GM10266 (cell line): ENCODE data around the gene FNIP1.

Source experiments
- DNase-seq: peaks from one replicate; pipeline ENCODE4 v3.0.0; 2012; ENCODE audit errors: extremely low spot score
- CTCF ChIP-seq: IDR thresholded peaks from 2 replicates; pipeline ENCODE4 v1.5.1; 2012; ENCODE audit warnings: mild to moderate bottlenecking, low read depth; ENCODE audit not compliant: control insufficient read depth, insufficient read depth; ENCODE audit errors: missing control alignments

FNIP1 gene

DNA sequence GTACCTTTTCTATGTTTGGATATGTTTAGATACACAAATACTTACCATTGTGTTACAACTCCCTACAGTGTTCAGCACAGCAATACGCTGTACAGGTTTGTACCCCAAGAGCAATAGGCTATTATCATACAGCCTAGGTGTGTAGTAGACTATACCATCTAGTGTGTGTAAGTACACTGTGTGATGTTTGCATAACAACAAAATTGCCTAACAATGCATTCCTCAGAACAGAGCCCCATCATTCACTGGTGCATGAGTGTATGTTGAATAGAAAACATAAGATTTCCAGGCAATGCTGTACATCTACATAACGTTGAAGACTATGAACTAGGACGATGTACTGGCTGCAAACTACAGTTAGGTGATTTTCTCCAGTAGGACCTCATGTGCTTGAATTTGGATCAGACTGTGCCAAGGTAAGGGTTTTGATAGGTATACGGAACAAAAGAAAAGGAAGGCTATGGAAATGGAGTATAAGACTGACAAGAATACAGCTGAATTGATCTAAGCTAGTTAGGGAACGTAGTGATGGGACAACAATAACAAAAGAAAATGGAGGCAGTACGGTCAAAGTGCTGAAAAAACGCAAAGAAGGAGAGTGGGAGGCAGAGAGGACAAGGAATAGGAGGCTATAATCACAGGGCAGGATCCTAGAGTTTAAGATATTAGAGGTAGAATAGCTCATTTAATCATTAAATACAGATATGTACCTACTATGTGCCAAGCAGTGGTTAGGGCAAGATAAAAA, 46.9 kb downstream of the FNIP1 start:
- no peak for DNase-seq
- TF ChIP-seq CTCF = no peak

DNA sequence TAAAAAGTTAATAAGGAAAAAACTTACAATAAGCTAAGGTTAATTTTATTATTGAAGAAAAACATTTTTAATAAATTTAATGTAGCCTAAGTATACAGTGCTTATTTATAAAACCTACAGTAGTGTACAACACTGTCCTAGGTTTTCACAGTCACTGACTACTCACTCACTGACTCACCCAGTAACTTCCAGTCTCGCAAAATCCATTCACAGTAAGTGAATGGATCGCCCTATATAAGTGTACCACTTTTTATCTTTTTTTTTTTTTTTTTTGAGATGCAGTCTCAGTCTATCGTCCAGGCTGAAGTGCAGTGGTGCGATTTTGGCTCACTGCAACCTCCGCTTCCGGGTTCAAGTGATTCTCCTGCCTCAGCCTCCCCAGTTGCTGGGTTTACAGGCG, 47.7 kb downstream of the FNIP1 start:
- DNase-seq = no peak
- TF ChIP-seq CTCF = no peak

DNA sequence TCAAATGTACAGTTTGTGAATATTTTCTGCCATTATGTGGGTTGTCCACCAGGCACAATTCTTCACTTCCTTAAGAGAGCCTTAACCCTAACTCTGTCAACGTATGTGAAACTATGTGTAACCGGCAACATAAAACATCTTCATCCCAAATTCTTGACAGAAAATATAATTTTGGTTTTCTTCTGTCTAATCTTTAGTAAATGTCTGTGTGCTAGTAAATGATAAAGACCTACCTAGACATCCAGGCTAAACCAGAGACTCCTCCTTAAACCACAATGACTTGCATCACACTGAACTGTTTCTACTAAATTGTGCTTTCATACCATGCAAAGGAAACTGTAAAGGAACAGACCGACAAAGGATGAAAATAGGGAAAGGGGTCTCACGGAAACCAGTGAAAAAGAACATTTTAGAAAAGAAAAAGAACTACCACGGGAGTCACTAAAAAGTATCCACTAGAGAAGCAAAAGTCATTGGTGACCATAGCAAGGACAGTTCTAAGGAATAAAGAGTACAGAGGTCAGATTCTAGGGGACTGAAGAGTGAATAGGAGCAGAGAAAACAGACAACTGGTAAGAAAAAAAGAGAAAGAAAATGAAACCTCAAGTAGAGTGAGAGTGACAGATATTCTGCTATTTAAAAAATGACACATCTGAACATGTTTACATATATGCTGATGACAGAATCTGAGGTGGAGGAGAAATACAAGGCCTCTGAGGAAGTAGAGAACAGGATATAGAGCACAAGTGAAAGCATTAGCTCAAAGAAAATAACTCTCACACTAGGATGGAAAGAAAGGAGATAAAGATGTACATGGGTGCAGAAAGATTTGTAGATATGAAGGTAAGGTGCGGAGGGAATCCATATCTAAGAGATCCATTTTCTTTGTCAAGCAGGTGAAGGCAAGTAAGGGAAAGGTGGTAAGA, 49.4 kb downstream of the FNIP1 start:
- no peak for TF ChIP-seq CTCF
- peak; percentile 21 for DNase-seq

DNA sequence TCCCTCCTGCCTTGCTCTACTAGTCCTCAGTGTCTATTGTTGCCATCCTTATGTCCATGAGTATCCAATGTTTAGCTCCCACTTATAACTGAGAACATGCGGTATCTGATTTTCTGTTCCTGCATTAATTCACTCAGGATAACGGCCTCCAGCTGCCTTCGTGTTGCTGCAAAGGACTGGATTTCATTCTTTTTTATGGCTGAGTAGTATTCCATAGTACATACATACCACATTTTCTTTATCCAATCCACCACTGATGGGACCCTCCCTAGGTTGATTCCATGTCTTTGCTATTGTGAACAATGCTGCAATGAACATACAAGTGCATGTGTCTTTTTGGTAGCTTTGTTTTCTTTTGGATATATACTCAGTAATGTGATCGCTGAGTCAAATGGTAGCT, 50.4 kb downstream of the FNIP1 start:
- DNase-seq = no peak
- TF ChIP-seq CTCF = no peak

DNA sequence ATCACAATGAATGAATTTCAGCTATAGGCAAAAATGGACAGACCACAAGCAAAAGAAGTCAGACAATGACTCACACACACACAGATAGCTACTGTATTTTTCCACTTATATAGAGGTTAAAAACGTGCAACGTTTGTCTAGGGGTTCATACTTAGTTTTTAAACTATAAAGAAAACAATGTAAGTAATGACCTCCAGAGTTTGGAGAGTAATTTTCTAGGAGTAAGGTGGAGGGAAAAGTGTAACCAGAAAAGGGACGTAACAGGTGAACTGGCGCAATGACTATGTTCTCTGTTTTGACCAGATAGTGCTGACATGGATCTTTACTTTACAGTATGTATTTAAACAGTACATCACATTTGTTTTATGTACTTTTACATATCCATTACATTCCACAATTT, 51.1 kb downstream of the FNIP1 start:
- no peak for TF ChIP-seq CTCF
- DNase-seq = no peak

DNA sequence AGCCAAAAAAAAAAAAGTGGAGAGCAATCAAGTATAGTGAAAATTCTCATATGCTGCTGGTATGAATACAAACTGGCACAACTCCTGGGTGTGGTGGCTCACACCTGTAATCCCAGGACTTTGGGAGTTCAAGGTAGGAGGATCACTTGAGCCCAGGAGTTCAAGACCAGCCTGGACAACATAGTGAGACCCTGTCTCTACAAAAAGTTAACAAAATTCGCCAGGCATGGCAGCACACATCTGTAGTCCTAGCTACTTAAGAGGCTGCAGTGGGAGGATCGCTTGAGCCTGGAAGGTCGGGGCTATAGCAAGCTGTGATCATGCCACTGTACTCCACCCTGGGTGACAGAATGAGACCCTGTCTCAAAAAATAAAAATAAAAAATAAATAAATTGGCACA, 51.7 kb downstream of the FNIP1 start:
- no peak for DNase-seq
- no peak for TF ChIP-seq CTCF

- TF ChIP-seq CTCF = no peak
- DNase-seq = no peak
These were observed 56.3 kb downstream of the FNIP1 start for GRCh38 chr5:131740477-131740876.
